HG02798 (cell line): ENCODE data around the gene GPR137.
"Not testable (repeated sequence)": the region's sequence is repeated elsewhere in the genome, so short reads cannot be mapped to it uniquely, and the experiment has no call there.

Experiments
- ATAC-seq: cut with Tn5 transposase; IDR thresholded peaks from one replicate; pipeline ENCODE4 v1.9.1; 2021; ENCODE audit warnings: mild to moderate bottlenecking; ENCODE audit not compliant: unreplicated experiment, poor library complexity

The GPR137 gene

GRCh38 chr11:64298966-64299846, 13.6 kb downstream of the GPR137 start:
- ATAC-seq: no peak

- ATAC-seq: no peak
These were observed 14.4 kb downstream of the GPR137 start, which contains the start of gene CATSPERZ for GRCh38 chr11:64299847-64300648. Gene CATSPERZ, plus strand, starts transcription at chr11:64300358. Its CDS starts 53 bp downstream, at chr11:64300411.

- ATAC-seq: no peak
These were observed 17.7 kb downstream of the GPR137 start for GRCh38 chr11:64303109-64304031.

GRCh38 chr11:64304032-64304315, 18.3 kb downstream of the GPR137 start:
- no peak for ATAC-seq

GRCh38 chr11:64304316-64305072, 18.8 kb downstream of the GPR137 start:
- peak; percentile 24 for ATAC-seq

GRCh38 chr11:64305075-64305690, 19.5 kb downstream of the GPR137 start, which contains the start of gene ESRRA:
Gene ESRRA, plus strand, starts transcription at chr11:64305524. Its CDS starts 1,656 bp downstream, at chr11:64307180.
- peak; percentile 82 for ATAC-seq

GRCh38 chr11:64305691-64306562, 20.3 kb downstream of the GPR137 start:
- peak; percentile 20 for ATAC-seq

- ATAC-seq: no peak
These were observed 20.9 kb downstream of the GPR137 start for GRCh38 chr11:64306563-64306875.

GRCh38 chr11:64306876-64307622, 21.4 kb downstream of the GPR137 start:
- ATAC-seq: no peak

- not testable (repeated sequence) for ATAC-seq
These were observed 22.1 kb downstream of the GPR137 start for GRCh38 chr11:64307795-64308194.

- ATAC-seq: no peak
These were observed 27.3 kb downstream of the GPR137 start for GRCh38 chr11:64312947-64313346.

- ATAC-seq: no peak
These were observed 28.0 kb downstream of the GPR137 start for GRCh38 chr11:64313491-64314145.

GRCh38 chr11:64314146-64314804, 28.6 kb downstream of the GPR137 start:
- ATAC-seq: no peak

GRCh38 chr11:64314805-64315561, 29.3 kb downstream of the GPR137 start:
- ATAC-seq: no peak

GRCh38 chr11:64315667-64316526, 30.2 kb downstream of the GPR137 start:
- not testable (repeated sequence) for ATAC-seq
